ENCODE measurements around the gene RIPOR3.
A peak's percentile ranks its signal among the peaks of the same experiment; 100 is the strongest.

Gene RIPOR3

GRCh38 chr20:50593005-50593335, 98.4 kb downstream of the RIPOR3 start:
- H3K4me3 ChIP-seq (ENCODE audit: severe bottlenecking), result no peak overlapping the region
- DNase-seq (ENCODE audit: low spot score) (no peak), ATAC-seq (ENCODE audit: low read depth) (no peak)
- H3K4me1 ChIP-seq (ENCODE audit: insufficient read depth, poor library complexity, severe bottlenecking), result peaks cover 11% of the 10 kb centered on the region
- H3K36me3 ChIP-seq (ENCODE audit: low read depth), result peaks cover 14% of the 10 kb centered on the region
- H3K27ac ChIP-seq (ENCODE audit: poor library complexity, severe bottlenecking), result no peak overlapping the region
- no peak for TF ChIP-seq CTCF (IDR thresholded peaks at IDR 0.05; ENCODE audit: poor library complexity, severe bottlenecking)
- H3K27me3 ChIP-seq (ENCODE audit: insufficient read depth, poor library complexity, severe bottlenecking), result no peaks in the 10 kb centered on the region
- H3K9me3 ChIP-seq (ENCODE audit: severe bottlenecking), result no peaks in the 10 kb centered on the region

- Histone ChIP-seq H3K27ac (ENCODE audit: poor library complexity, severe bottlenecking) (no peak overlapping the region), H3K4me3 (ENCODE audit: severe bottlenecking) (no peak overlapping the region), H3K9me3 (ENCODE audit: severe bottlenecking) (no peaks in the 10 kb centered on the region), H3K36me3 (ENCODE audit: low read depth) (peaks cover 14% of the 10 kb centered on the region), H3K27me3 (ENCODE audit: insufficient read depth, poor library complexity, severe bottlenecking) (no peaks in the 10 kb centered on the region), H3K4me1 (ENCODE audit: insufficient read depth, poor library complexity, severe bottlenecking) (peaks cover 16% of the 10 kb centered on the region)
- DNase-seq (ENCODE audit: low spot score) (peak; percentile 73), ATAC-seq (ENCODE audit: low read depth) (no peak)
- no peak for TF ChIP-seq CTCF (IDR thresholded peaks at IDR 0.05; ENCODE audit: poor library complexity, severe bottlenecking)
Observed at GRCh38 chr20:50592282-50593004, 98.9 kb downstream of the RIPOR3 start.

GRCh38 chr20:50591233-50591852, 100.0 kb downstream of the RIPOR3 start:
- DNase-seq (ENCODE audit: low spot score) (no peak), ATAC-seq (ENCODE audit: low read depth) (no peak)
- no peak overlapping the region for H3K4me3 ChIP-seq (ENCODE audit: severe bottlenecking)
- H3K9me3 ChIP-seq (ENCODE audit: severe bottlenecking), result no peaks in the 10 kb centered on the region
- peaks cover 17% of the 10 kb centered on the region for H3K36me3 ChIP-seq (ENCODE audit: low read depth)
- H3K27me3 ChIP-seq (ENCODE audit: insufficient read depth, poor library complexity, severe bottlenecking), result no peaks in the 10 kb centered on the region
- peaks cover 24% of the 10 kb centered on the region for H3K4me1 ChIP-seq (ENCODE audit: insufficient read depth, poor library complexity, severe bottlenecking)
- TF ChIP-seq CTCF (IDR thresholded peaks at IDR 0.05; ENCODE audit: poor library complexity, severe bottlenecking), result no peak
- no peak overlapping the region for H3K27ac ChIP-seq (ENCODE audit: poor library complexity, severe bottlenecking)

GRCh38 chr20:50590348-50590664, 101.0 kb downstream of the RIPOR3 start:
- H3K27ac ChIP-seq (ENCODE audit: poor library complexity, severe bottlenecking), result no peak overlapping the region
- TF ChIP-seq CTCF (IDR thresholded peaks at IDR 0.05; ENCODE audit: poor library complexity, severe bottlenecking), result no peak
- peaks cover 19% of the 10 kb centered on the region for H3K4me1 ChIP-seq (ENCODE audit: insufficient read depth, poor library complexity, severe bottlenecking)
- H3K9me3 ChIP-seq (ENCODE audit: severe bottlenecking), result no peaks in the 10 kb centered on the region
- H3K36me3 ChIP-seq (ENCODE audit: low read depth), result peaks cover 28% of the 10 kb centered on the region
- no peak overlapping the region for H3K4me3 ChIP-seq (ENCODE audit: severe bottlenecking)
- no peaks in the 10 kb centered on the region for H3K27me3 ChIP-seq (ENCODE audit: insufficient read depth, poor library complexity, severe bottlenecking)
- DNase-seq (ENCODE audit: low spot score) (peak; percentile 74), ATAC-seq (ENCODE audit: low read depth) (no peak)
